Glomerular visceral epithelial cell (primary cell): Measurements from ENCODE around the gene GFPT1.

Source experiments
- DNase-seq: peaks from one replicate; pipeline ENCODE4 v3.0.0-alpha.2; 2016; ENCODE audit errors: extremely low spot score

GFPT1 gene

GRCh38 chr2:69316550-69316949 lies 70.5 kb downstream of the GFPT1 start:
- DNase-seq = no peak

- DNase-seq = no peak
Measured at GRCh38 chr2:69315160-69315761, 71.8 kb downstream of the GFPT1 start.

- no peak for DNase-seq
Measured at GRCh38 chr2:69311024-69311416, 76.0 kb downstream of the GFPT1 start.

GRCh38 chr2:69310111-69311023 lies 76.7 kb downstream of the GFPT1 start:
- no peak for DNase-seq

GRCh38 chr2:69309351-69310110 lies 77.5 kb downstream of the GFPT1 start:
- peak; percentile 37 for DNase-seq

GRCh38 chr2:69308338-69308737 lies 78.7 kb downstream of the GFPT1 start:
- no peak for DNase-seq

- no peak for DNase-seq
Measured at GRCh38 chr2:69307579-69308064, 79.4 kb downstream of the GFPT1 start.

GRCh38 chr2:69306822-69307578 lies 80.0 kb downstream of the GFPT1 start:
- peak; percentile 77 for DNase-seq

GRCh38 chr2:69306393-69306821 lies 80.6 kb downstream of the GFPT1 start:
- no peak for DNase-seq

GRCh38 chr2:69305712-69306392 lies 81.2 kb downstream of the GFPT1 start:
- DNase-seq = no peak

GRCh38 chr2:69305166-69305565 lies 81.9 kb downstream of the GFPT1 start:
- no peak for DNase-seq

- no peak for DNase-seq
Measured at GRCh38 chr2:69304656-69305055, 82.4 kb downstream of the GFPT1 start.

- DNase-seq = no peak
Measured at GRCh38 chr2:69300650-69301049, 86.4 kb downstream of the GFPT1 start.

- DNase-seq = no peak
Measured at GRCh38 chr2:69299772-69300516, 87.1 kb downstream of the GFPT1 start.

GRCh38 chr2:69298862-69299261 lies 88.2 kb downstream of the GFPT1 start:
- DNase-seq = peak; percentile 63

GRCh38 chr2:69298261-69298660 lies 88.8 kb downstream of the GFPT1 start:
- DNase-seq = peak; percentile 92

GRCh38 chr2:69297216-69297615 lies 89.8 kb downstream of the GFPT1 start:
- DNase-seq = no peak

GRCh38 chr2:69296421-69296820 lies 90.6 kb downstream of the GFPT1 start:
- no peak for DNase-seq

- DNase-seq = no peak
Measured at GRCh38 chr2:69292256-69292655, 94.8 kb downstream of the GFPT1 start.

- DNase-seq = no peak
Measured at GRCh38 chr2:69291721-69292120, 95.3 kb downstream of the GFPT1 start.
